Left hindlimb (tissue), 1 donor: ENCODE data around the gene NAPG.
"Not testable (repeated sequence)": the region's sequence is repeated elsewhere in the genome, so short reads cannot be mapped to it uniquely, and the experiment has no call there.

Source experiments
- DNase-seq: peaks from one replicate; pipeline ENCODE4 v3.0.0-alpha.2; 2018

The NAPG gene

GRCh38 chr18:10585260-10585659 lies 59.4 kb downstream of the NAPG start:
- DNase-seq: no peak

DNA sequence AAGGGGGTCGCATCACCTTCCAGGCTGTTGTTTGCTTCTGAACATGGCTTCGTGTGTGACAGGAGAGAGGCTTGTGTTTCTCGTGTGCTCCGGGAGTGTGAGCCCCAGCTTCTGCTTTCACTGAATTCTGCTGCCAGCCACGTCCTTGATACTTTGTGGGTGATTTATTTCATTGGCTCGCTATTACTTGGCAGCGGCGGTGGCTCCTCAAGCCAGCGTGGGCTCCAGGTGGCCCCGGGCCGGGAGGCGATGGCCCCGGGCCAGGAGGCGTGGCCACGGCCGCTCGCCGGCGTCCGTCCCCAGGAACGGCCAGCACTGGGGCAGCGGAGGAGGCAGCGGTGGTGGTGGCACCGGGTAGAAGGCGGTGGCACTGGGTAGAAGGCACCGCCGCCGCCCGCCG lies 63.1 kb downstream of the NAPG start:
- no peak for DNase-seq

GRCh38 chr18:10590412-10590811 lies 64.6 kb downstream of the NAPG start:
- DNase-seq: no peak

- DNase-seq: no peak
These were observed 66.1 kb downstream of the NAPG start for GRCh38 chr18:10591896-10592295.

GRCh38 chr18:10593366-10594022 lies 67.7 kb downstream of the NAPG start:
- DNase-seq: not testable (repeated sequence)

DNA sequence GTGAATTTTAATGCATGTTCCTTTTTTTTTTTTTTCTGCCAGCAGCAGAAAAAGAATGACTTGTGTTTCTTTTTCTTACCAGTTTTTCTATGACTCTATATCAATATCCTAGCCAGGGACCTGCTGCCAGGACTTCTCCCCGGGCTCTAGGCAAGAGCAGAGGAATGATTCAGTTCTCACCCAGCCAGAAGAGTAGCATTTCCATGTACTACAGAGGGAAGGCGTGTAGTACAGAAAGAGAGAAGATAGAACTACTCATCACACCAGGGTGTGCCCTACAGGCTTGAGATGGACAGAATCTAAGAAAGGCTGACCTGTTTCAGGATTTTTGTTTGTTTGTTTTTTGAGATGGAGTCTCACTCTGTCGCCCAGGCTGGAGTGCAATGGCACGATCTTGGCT lies 70.1 kb downstream of the NAPG start:
- DNase-seq: not testable (repeated sequence)

GRCh38 chr18:10597695-10598094 lies 71.9 kb downstream of the NAPG start:
- not testable (repeated sequence) for DNase-seq

GRCh38 chr18:10600701-10601100 lies 74.9 kb downstream of the NAPG start:
- DNase-seq: not testable (repeated sequence)
